Panc1 (cell line): ENCODE measurements around the gene NOXA1. TPM values are rescaled to one million over a fixed set of nuclear protein-coding genes. Genes with fewer than 3 reads are reported as not detected.

Experiments
- ATAC-seq: fragments of 200-7000 bp; cut with Tn5 transposase; 2 replicates; pipeline ENCODE4 v1.9.1; 2020; ENCODE audit warnings: mild to moderate bottlenecking, moderate library complexity
- BruUV-seq: library from RNA; stranded (reverse); fragments of 400-500 nt; replicated peaks from 2 replicates; lab custom pipeline; 2021; lab: Mats Ljungman, UMichigan
- CTCF ChIA-PET: fragments of 300-600 bp; sonication (Branson Sonifier 250); formaldehyde crosslinking; loops from one replicate; lab custom pipeline; 2022; ENCODE audit warnings: antibody characterized with exemption; lab: Charles Lee
- POLR2A ChIA-PET: fragments of 300-600 bp; sonication (Branson Sonifier 250); formaldehyde crosslinking; loops from one replicate; lab custom pipeline; 2022; ENCODE audit warnings: antibody characterized with exemption; lab: Charles Lee
- DNase-seq: peaks from one replicate; pipeline ENCODE4 v3.0.0-alpha.2; 2010; ENCODE audit warnings: low read depth, low spot score
- H3K27ac ChIP-seq: 2 replicates; pipeline ENCODE4 v1.5.1; 2011; ENCODE audit warnings: mild to moderate bottlenecking, low read length, inconsistent platforms
- H3K27me3 ChIP-seq: fragments of 200-500 bp; sonication (Bioruptor generic); 2 replicates; pipeline ENCODE4 v1.6.0; 2014; ENCODE audit warnings: low read length, inconsistent platforms; ENCODE audit not compliant: control insufficient read depth, insufficient read depth
- H3K36me3 ChIP-seq: fragments of 200-500 bp; sonication (Bioruptor generic); 2 replicates; pipeline ENCODE4 v1.5.1; 2014; ENCODE audit warnings: inconsistent platforms, mild to moderate bottlenecking, low read length, moderate library complexity; ENCODE audit not compliant: control insufficient read depth, insufficient read depth
- H3K4me1 ChIP-seq: 2 replicates; pipeline ENCODE4 v1.5.1; 2011; ENCODE audit warnings: inconsistent platforms, mild to moderate bottlenecking, low read length, moderate library complexity; ENCODE audit not compliant: control insufficient read depth, insufficient read depth
- H3K4me3 ChIP-seq, 2 experiments: 2 replicates each; pipeline ENCODE4 v1.5.1; 2011 to 2012; ENCODE audit warnings: low read depth in 2 of 2, low read length in 2 of 2, mild to moderate bottlenecking in 2 of 2, inconsistent platforms in 1 of 2, moderate library complexity in 1 of 2
- H3K9me3 ChIP-seq: fragments of 200-500 bp; sonication (Bioruptor generic); 2 replicates; pipeline ENCODE4 v1.5.1; 2014; ENCODE audit warnings: low read depth, mild to moderate bottlenecking, inconsistent platforms, low read length, moderate library complexity; ENCODE audit not compliant: control insufficient read depth, insufficient read depth
- CTCF ChIP-seq: fragments of 450-650 bp; IDR thresholded peaks from 2 replicates; pipeline ENCODE4 v1.5.1; 2017; ENCODE audit warnings: mild to moderate bottlenecking
- POLR2AphosphoS5 ChIP-seq: IDR thresholded peaks from 2 replicates; pipeline ENCODE4 v1.6.1; 2012; ENCODE audit warnings: mild to moderate bottlenecking, low read depth, low read length, moderate library complexity
- SIN3A ChIP-seq: IDR thresholded peaks from 2 replicates; pipeline ENCODE4 v1.6.1; 2012; ENCODE audit warnings: low read depth, mild to moderate bottlenecking, low read length, moderate library complexity, borderline replicate concordance; ENCODE audit not compliant: insufficient read depth
- TCF7L2 ChIP-seq: IDR thresholded peaks from 2 replicates; pipeline ENCODE4 v1.6.1; 2011; ENCODE audit warnings: mild to moderate bottlenecking, low read depth, low read length, inconsistent platforms
- in situ Hi-C: cut with HindIII; loops from 2 replicates; pipeline ENCODE4 v1.10.0; 2016; ENCODE audit warnings: low sequenced_read_pairs, low pct_unique_long_range_greater_than_20kb
- intact Hi-C: fragments of 100-400 bp; cut with micrococcal nuclease; formaldehyde crosslinking; loops from one replicate; pipeline ENCODE4 v1.10.0; 2022; ENCODE audit not compliant: unreplicated experiment
- total RNA-seq: library from RNA; stranded (reverse); gene quantifications from one replicate; pipeline ENCODE4 v1.2.1, GENCODE V29; 2021; ENCODE audit not compliant: unreplicated experiment
- TF ChIP-seq, protein P1 (sequence below), 2 experiments: IDR thresholded peaks; 2 replicates each; pipeline ENCODE4 v1.6.1; 2011 to 2012; ENCODE audit warnings: low read depth in 2 of 2, control low read depth in 1 of 2, low read length in 1 of 2, mild to moderate bottlenecking in 1 of 2, moderate library complexity in 1 of 2; ENCODE audit not compliant: insufficient read depth in 1 of 2

The NOXA1 gene
- total RNA-seq, 1 experiment from 2014 or later: 3.7 TPM

DNA sequence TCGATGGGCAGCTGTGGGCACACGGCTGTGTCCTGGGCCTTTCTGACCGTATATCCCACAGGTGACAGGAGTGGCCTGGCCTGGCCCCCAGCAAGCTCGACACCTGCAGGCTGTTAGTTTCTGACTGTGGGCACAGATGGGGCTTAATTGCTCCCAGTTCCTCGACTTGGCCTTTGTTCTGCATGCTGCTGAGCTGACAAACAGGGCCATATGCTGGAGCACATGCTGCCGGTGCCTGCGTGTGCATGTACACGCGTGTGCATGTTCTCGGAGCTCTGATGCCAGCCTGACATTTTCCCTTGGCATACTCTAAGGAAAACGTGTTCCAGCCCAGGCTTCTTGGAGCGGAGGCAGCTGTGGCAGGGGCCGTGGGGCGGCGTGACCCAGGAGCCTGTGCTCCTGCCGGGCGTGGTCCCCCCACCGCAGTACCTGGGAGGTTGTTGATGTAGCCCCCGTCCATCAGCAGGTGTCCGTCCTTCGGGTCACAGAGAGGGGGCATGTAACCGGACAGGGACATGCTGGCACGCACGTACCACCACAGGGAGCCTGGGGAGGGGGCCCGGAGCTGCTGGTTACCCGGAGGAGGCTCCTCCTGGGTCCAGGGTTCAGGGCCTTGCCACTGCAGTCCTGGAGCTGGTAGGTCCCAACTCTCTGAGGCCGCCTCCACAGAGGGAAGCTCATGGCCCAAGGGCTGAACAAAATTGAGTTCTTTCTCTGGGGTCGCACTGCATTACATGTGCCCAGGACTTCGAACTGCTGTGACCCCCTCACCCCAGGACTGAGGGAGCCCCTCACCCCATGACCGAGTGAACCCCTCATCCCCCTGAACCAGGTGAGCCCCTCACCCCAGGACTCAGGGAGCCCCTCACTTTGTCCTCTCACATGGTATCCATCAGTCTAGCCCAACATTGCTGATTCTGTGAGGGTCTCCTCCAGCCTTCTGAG, 40.1 kb downstream of the NOXA1 start:
- Histone ChIP-seq H3K36me3 (no peaks in the 10 kb centered on the region; the same call in 1 of the 2 replicates), H3K27me3 (no peaks in the 10 kb centered on the region), H3K4me1 (peaks cover 6% of the 10 kb centered on the region), H3K9me3 (no peaks in the 10 kb centered on the region), H3K4me3 (no peak overlapping the region), H3K27ac (no peak overlapping the region)
- in situ Hi-C loops (no loop called here), intact Hi-C loops (no loop called here)
- BruUV-seq: no TSS peak
- ATAC-seq: no peak
- ChIA-PET POLR2A (no interaction called here), CTCF (interaction anchor here (0.6 kb wide), 1 partner anchor 72 kb away, joined by 4 read pairs; no protein-coding TSS in a partner anchor)
- TF ChIP-seq CTCF (no peak), TCF7L2 (no peak), POLR2AphosphoS5 (no peak), SIN3A (no peak)
- TF ChIP-seq, protein P1, sequence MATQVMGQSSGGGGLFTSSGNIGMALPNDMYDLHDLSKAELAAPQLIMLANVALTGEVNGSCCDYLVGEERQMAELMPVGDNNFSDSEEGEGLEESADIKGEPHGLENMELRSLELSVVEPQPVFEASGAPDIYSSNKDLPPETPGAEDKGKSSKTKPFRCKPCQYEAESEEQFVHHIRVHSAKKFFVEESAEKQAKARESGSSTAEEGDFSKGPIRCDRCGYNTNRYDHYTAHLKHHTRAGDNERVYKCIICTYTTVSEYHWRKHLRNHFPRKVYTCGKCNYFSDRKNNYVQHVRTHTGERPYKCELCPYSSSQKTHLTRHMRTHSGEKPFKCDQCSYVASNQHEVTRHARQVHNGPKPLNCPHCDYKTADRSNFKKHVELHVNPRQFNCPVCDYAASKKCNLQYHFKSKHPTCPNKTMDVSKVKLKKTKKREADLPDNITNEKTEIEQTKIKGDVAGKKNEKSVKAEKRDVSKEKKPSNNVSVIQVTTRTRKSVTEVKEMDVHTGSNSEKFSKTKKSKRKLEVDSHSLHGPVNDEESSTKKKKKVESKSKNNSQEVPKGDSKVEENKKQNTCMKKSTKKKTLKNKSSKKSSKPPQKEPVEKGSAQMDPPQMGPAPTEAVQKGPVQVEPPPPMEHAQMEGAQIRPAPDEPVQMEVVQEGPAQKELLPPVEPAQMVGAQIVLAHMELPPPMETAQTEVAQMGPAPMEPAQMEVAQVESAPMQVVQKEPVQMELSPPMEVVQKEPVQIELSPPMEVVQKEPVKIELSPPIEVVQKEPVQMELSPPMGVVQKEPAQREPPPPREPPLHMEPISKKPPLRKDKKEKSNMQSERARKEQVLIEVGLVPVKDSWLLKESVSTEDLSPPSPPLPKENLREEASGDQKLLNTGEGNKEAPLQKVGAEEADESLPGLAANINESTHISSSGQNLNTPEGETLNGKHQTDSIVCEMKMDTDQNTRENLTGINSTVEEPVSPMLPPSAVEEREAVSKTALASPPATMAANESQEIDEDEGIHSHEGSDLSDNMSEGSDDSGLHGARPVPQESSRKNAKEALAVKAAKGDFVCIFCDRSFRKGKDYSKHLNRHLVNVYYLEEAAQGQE (IDR thresholded peaks at IDR 0.05; ENCODE audit: insufficient read depth in 1 of 2, low read depth in 2 of 2, low read length in 1 of 2): no peak
- no peak for DNase-seq

GRCh38 chr9:137463931-137464290, 40.7 kb downstream of the NOXA1 start:
- CTCF ChIA-PET: no interaction called here
- Histone ChIP-seq H3K27ac (no peak overlapping the region), H3K36me3 (no peaks in the 10 kb centered on the region), H3K9me3 (no peaks in the 10 kb centered on the region), H3K4me1 (peaks cover 6% of the 10 kb centered on the region), H3K4me3 (no peak overlapping the region), H3K27me3 (no peaks in the 10 kb centered on the region)
- no peak for TF ChIP-seq CTCF
- no peak for TF ChIP-seq SIN3A
- TF ChIP-seq, protein P1 (IDR thresholded peaks at IDR 0.05; ENCODE audit: insufficient read depth in 1 of 2, low read depth in 2 of 2, low read length in 1 of 2): no peak
- TF ChIP-seq TCF7L2: no peak
- no peak for TF ChIP-seq POLR2AphosphoS5
- DNase-seq (no peak), ATAC-seq (no peak)
- intact Hi-C loops: no loop called here
- in situ Hi-C loops: no loop called here
- no TSS peak for BruUV-seq
- POLR2A ChIA-PET: no interaction called here
